ENCODE data around the gene FLII.

The FLII gene

GRCh38 chr17:18260332-18261145 is 2.0 kb upstream of the FLII start, which contains the start of gene MIEF2:
TSS of gene MIEF2 (plus strand) at chr17:18260662. CDS start at chr17:18262721, 2,059 bp downstream.
- peak; percentile 46 to 98 (median 92) for DNase-seq

- DNase-seq = no peak
Observed at GRCh38 chr17:18259621-18260331, 1.2 kb upstream of the FLII start.

- peak in 49 of 58 donors; percentile 25 to 82 (median 55) for DNase-seq
Observed at GRCh38 chr17:18257982-18258355, 569 bp downstream of the FLII start.

GRCh38 chr17:18257268-18257981 is 1.1 kb downstream of the FLII start:
- peak in 6 of 58 donors; percentile 31 to 66 (median 46) for DNase-seq

GRCh38 chr17:18256776-18257175 is 1.8 kb downstream of the FLII start:
- DNase-seq = no peak

- no peak for DNase-seq
Observed at GRCh38 chr17:18256351-18256750, 2.2 kb downstream of the FLII start.

GRCh38 chr17:18254888-18255649 is 3.5 kb downstream of the FLII start:
- no peak for DNase-seq

GRCh38 chr17:18253947-18254821 is 4.4 kb downstream of the FLII start:
- no peak for DNase-seq

- DNase-seq = no peak
Observed at GRCh38 chr17:18253187-18253884, 5.2 kb downstream of the FLII start.

GRCh38 chr17:18252160-18252559 is 6.4 kb downstream of the FLII start:
- no peak for DNase-seq

GRCh38 chr17:18251204-18251603 is 7.3 kb downstream of the FLII start:
- no peak for DNase-seq

- no peak for DNase-seq
Observed at GRCh38 chr17:18250708-18251107, 7.8 kb downstream of the FLII start.

- DNase-seq = no peak
Observed at GRCh38 chr17:18250259-18250658, 8.3 kb downstream of the FLII start.

- DNase-seq = no peak
Observed at GRCh38 chr17:18248811-18249210, 9.7 kb downstream of the FLII start.

- DNase-seq = peak in 47 of 58 donors; percentile 15 to 79 (median 50)
Observed at GRCh38 chr17:18248300-18248731, 10.2 kb downstream of the FLII start.

- DNase-seq = peak in 25 of 58 donors; percentile 10 to 74 (median 41)
Observed at GRCh38 chr17:18247613-18248001, 10.9 kb downstream of the FLII start.

GRCh38 chr17:18246880-18247612 is 11.5 kb downstream of the FLII start:
- peak in 2 of 58 donors; percentile 58 to 62 for DNase-seq

- DNase-seq = no peak
Observed at GRCh38 chr17:18246109-18246725, 12.3 kb downstream of the FLII start.
